ENCODE data around the gene ASB6. TPM values are rescaled to one million over a fixed set of nuclear protein-coding genes. Genes with fewer than 3 reads are reported as not detected.
"Not testable (repeated sequence)": the region's sequence is repeated elsewhere in the genome, so short reads cannot be mapped to it uniquely, and the experiment has no call there.

Gene ASB6
- total RNA-seq, 4 donors from 2014 or later, result 13.3 to 30.0 (median 22.0) TPM

DNA sequence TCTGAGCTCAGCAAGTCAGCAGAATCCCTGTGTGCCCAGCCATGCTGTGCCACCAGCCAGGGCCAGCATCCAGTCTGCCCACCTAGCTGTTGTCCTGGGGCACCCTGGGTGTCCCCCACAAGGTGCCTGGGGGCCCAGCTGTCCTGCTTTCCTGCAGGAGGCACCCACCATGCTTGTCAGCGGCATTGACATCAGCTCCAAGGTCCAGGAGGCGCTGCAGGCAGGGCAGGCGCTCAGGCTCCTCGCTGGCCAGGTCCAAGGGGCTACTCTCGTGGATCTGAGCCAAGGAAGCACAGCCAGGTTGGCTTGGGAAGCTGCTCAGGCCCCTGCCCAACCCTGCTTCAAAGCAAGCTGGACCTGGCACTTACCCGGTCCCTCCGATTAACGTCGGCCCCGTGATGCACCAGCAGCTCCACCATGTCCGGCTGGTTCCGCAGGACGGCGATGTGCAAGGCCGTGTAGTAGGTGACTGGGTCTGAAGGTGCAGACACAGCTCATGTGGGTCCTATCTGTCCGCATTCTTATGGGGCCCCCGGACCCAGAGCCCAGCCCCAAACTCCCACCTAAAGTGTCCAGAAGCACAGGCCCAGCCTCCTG, 2.8 kb downstream of the ASB6 start:
- peaks cover 23 to 40% (median 37%) of the 10 kb centered on the region in 4 donors for H3K4me1 ChIP-seq
- H3K36me3 ChIP-seq, result peaks cover 41 to 58% (median 57%) of the 10 kb centered on the region in 4 donors
- 90% methylated on average over 17 of the region's 17 CpGs for WGBS
- TF ChIP-seq, protein P1, sequence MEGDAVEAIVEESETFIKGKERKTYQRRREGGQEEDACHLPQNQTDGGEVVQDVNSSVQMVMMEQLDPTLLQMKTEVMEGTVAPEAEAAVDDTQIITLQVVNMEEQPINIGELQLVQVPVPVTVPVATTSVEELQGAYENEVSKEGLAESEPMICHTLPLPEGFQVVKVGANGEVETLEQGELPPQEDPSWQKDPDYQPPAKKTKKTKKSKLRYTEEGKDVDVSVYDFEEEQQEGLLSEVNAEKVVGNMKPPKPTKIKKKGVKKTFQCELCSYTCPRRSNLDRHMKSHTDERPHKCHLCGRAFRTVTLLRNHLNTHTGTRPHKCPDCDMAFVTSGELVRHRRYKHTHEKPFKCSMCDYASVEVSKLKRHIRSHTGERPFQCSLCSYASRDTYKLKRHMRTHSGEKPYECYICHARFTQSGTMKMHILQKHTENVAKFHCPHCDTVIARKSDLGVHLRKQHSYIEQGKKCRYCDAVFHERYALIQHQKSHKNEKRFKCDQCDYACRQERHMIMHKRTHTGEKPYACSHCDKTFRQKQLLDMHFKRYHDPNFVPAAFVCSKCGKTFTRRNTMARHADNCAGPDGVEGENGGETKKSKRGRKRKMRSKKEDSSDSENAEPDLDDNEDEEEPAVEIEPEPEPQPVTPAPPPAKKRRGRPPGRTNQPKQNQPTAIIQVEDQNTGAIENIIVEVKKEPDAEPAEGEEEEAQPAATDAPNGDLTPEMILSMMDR (IDR thresholded peaks at IDR 0.05), result no peak
- TF ChIP-seq EP300 (IDR thresholded peaks at IDR 0.05) (no peak), POLR2A (IDR thresholded peaks at IDR 0.05; ENCODE audit: low read depth) (no peak), POLR2AphosphoS5 (IDR thresholded peaks at IDR 0.05) (no peak)
- intact Hi-C loops (cut with DNase I), result no loop called here
- no peaks in the 10 kb centered on the region for H3K27me3 ChIP-seq
- H3K4me3 ChIP-seq, result no peak overlapping the region
- no peak for DNase-seq (ENCODE audit: extremely low spot score)
- H3K27ac ChIP-seq (replicated peaks in 1 of 4), result peak overlapping the region in 3 of 4 donors; percentile 42 to 91 (median 44)
- no peaks in the 10 kb centered on the region for H3K9me3 ChIP-seq

DNA sequence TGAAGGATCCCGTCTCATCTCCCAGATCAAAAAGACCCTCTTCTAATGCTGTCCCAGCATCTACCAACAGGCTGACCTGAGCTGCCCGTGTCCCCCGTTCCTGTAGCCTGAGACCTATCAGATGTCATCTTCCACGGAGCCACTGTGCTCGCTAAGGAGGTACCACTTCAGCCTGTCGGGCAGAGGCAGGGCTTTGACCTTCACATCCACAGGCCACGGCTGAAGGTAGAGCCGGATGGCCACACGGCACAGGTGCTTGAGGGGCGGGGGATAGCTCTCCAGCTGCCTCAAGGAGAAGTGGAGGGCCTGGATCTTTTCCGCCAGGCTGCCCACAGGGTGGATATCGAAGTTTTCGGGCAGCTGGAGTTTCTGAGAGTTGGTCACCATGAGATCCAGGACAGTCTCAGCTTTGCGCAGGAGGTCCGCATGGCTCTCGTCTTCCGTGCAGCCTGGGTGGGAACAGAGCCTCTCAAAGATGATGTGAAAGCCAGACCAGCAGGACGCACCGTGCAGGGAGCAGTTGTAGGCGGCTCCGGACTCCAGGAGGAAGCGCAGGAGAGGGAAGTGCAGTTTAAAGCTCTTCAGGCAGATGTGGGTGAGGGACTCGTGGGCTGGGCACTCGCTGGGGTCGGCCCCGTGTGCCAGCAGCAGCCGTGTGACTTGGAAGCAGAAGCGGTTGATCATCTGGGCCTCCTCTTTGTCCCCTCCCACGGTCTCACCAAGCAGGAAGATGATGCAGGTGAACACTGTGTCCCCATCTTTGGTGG, 4.1 kb downstream of the ASB6 start:
- H3K4me3 ChIP-seq, result no peak overlapping the region
- no peak for TF ChIP-seq EP300 (IDR thresholded peaks at IDR 0.05)
- no peak for TF ChIP-seq POLR2AphosphoS5 (IDR thresholded peaks at IDR 0.05)
- no peak for TF ChIP-seq POLR2A (IDR thresholded peaks at IDR 0.05; ENCODE audit: low read depth)
- TF ChIP-seq, protein P1 (IDR thresholded peaks at IDR 0.05), result no peak
- WGBS, result 69% methylated on average over 16 of the region's 29 CpGs
- peaks cover 23 to 44% (median 37%) of the 10 kb centered on the region in 4 donors for H3K4me1 ChIP-seq
- H3K27ac ChIP-seq (replicated peaks in 1 of 4), result no peak overlapping the region
- H3K9me3 ChIP-seq, result no peaks in the 10 kb centered on the region
- no peaks in the 10 kb centered on the region for H3K27me3 ChIP-seq
- intact Hi-C loops (cut with DNase I), result no loop called here
- DNase-seq (ENCODE audit: extremely low spot score), result no peak
- H3K36me3 ChIP-seq, result peaks cover 51 to 70% (median 69%) of the 10 kb centered on the region in 4 donors

DNA sequence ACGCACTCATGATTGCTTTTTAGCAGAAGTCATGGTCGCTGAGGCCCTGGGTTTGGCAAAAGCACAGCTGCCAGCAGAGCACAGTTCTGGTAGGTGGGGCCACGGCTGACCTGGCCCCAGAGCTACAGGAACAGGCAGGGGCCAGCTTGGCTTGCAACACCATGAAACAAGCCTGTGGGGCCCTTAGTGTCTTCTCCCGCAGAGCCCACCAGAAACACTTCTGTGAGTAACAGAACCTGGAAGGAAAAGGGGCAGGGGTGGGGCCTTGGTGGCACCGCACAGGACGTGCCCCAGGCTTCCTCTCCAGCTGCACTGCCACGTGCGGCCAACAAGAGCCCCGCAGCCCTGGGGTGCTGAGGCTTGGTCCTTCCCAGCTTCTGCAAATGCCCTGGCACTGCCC, 4.8 kb downstream of the ASB6 start:
- Histone ChIP-seq H3K27me3 (no peaks in the 10 kb centered on the region), H3K9me3 (no peaks in the 10 kb centered on the region), H3K4me1 (peaks cover 26 to 44% (median 37%) of the 10 kb centered on the region in 4 donors), H3K27ac (replicated peaks in 1 of 4) (no peak overlapping the region), H3K36me3 (peaks cover 55 to 77% (median 73%) of the 10 kb centered on the region in 4 donors), H3K4me3 (no peak overlapping the region)
- TF ChIP-seq, protein P1 (IDR thresholded peaks at IDR 0.05), result no peak
- no peak for TF ChIP-seq EP300 (IDR thresholded peaks at IDR 0.05)
- no peak for TF ChIP-seq POLR2AphosphoS5 (IDR thresholded peaks at IDR 0.05)
- no peak for TF ChIP-seq POLR2A (IDR thresholded peaks at IDR 0.05; ENCODE audit: low read depth)
- intact Hi-C loops (cut with DNase I), result no loop called here
- no peak for DNase-seq (ENCODE audit: extremely low spot score)
- WGBS, result 52% methylated on average over 6 of the region's 9 CpGs

DNA sequence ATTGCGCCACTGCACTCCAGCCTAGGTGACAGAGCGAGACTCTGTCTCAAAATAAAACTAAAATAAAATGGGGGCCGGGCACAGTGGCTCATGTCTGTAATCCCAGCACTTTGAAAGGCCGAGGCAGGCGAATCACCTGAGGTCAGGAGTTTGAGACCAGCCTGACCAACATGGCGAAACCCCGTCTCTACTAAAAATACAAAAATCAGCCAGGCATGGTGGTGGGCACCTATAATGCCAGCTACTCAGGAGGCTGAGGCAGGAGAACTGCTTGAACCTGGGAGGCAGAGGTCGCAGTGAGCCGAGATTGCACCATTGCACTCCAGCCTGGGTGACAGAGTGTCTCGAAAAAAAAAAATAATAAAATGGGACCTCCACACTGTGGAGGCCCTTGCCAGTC, 5.6 kb downstream of the ASB6 start:
- H3K27me3 ChIP-seq; H3K27ac ChIP-seq (replicated peaks in 1 of 4); DNase-seq (ENCODE audit: extremely low spot score); H3K4me3 ChIP-seq; H3K9me3 ChIP-seq; intact Hi-C loops (cut with DNase I): not testable (repeated sequence)
- 89% methylated on average over 10 of the region's 10 CpGs for WGBS
- H3K4me1 ChIP-seq, result peaks cover 33 to 48% (median 42%) of the 10 kb centered on the region in 4 donors
- peaks cover 55 to 77% (median 73%) of the 10 kb centered on the region in 4 donors for H3K36me3 ChIP-seq
